K562 (cell line): ENCODE measurements around the gene CNKSR1. TPM values are rescaled to one million over a fixed set of nuclear protein-coding genes. Genes with fewer than 3 reads are reported as not detected.

Source experiments
- AFF1 ChIP-seq, 2 experiments: fragments of 450-650 bp; IDR thresholded peaks; 2 replicates each; pipeline ENCODE4 v1.6.1; 2018; ENCODE audit warnings: mild to moderate bottlenecking in 2 of 2, low read depth in 1 of 2; ENCODE audit not compliant: partially characterized antibody in 2 of 2
- BHLHE40 ChIP-seq: IDR thresholded peaks from 2 replicates; pipeline ENCODE4 v1.6.1; 2011; ENCODE audit warnings: low read length, improper control_type of control experiment
- CCNT2 ChIP-seq: IDR thresholded peaks from 2 replicates; pipeline ENCODE4 v1.6.1; 2011; ENCODE audit warnings: borderline replicate concordance, low read depth, mild to moderate bottlenecking, moderate library complexity, mixed read lengths, low read length; ENCODE audit not compliant: insufficient read length; ENCODE audit errors: extremely low read depth
- FIP1L1 ChIP-seq: fragments of 200-400 bp; formaldehyde crosslinking; IDR thresholded peaks from 2 replicates; pipeline ENCODE4 v1.6.1; 2018; ENCODE audit warnings: mild to moderate bottlenecking, low read depth, low read length; ENCODE audit not compliant: poor library complexity, severe bottlenecking
- FOXK1 ChIP-seq: sonication (generic); formaldehyde crosslinking; IDR thresholded peaks from 2 replicates; pipeline ENCODE4 v1.8.0; 2022; ENCODE audit warnings: missing genetic modification reagents, mild to moderate bottlenecking, borderline replicate concordance
- NBN ChIP-seq: fragments of 450-650 bp; IDR thresholded peaks from 2 replicates; pipeline ENCODE4 v1.6.1; 2016; ENCODE audit warnings: low read depth, mild to moderate bottlenecking
- POLR2AphosphoS2 ChIP-seq: IDR thresholded peaks from 2 replicates; pipeline ENCODE4 v1.6.1; 2012; ENCODE audit warnings: low read length, improper control_type of control experiment
- SP2 ChIP-seq: IDR thresholded peaks from 2 replicates; pipeline ENCODE4 v1.6.1; 2011; ENCODE audit warnings: mild to moderate bottlenecking, low read depth, low read length, moderate library complexity; ENCODE audit not compliant: poor library complexity, severe bottlenecking; ENCODE audit errors: extremely low read depth
- STAT6 ChIP-seq: sonication (generic); formaldehyde crosslinking; IDR thresholded peaks from 2 replicates; pipeline ENCODE4 v1.8.1; 2023; ENCODE audit warnings: mild to moderate bottlenecking, missing genetic modification reagents
- TBP ChIP-seq: optimal IDR thresholded peaks from 2 replicates; pipeline ENCODE3; 2011; ENCODE audit warnings: low read depth, low read length, improper control_type of control experiment
- TCF7L2 ChIP-seq: fragments of 150-350 bp; IDR thresholded peaks from 2 replicates; pipeline ENCODE4 v1.6.1; 2016; ENCODE audit warnings: low read depth, mild to moderate bottlenecking, low read length, moderate library complexity
- XRCC4 ChIP-seq: IDR thresholded peaks from one replicate; pipeline ENCODE4 v1.6.1; 2011; ENCODE audit not compliant: insufficient read depth, insufficient read length; ENCODE audit errors: extremely low read depth
- YY1 ChIP-seq, 3 experiments: IDR thresholded peaks; 2 replicates each; pipeline ENCODE4 v1.6.1; 2011; ENCODE audit warnings: low read length in 2 of 3, mild to moderate bottlenecking in 2 of 3, moderate library complexity in 2 of 3, borderline replicate concordance in 1 of 3, control low read depth in 1 of 3, low read depth in 1 of 3; ENCODE audit not compliant: insufficient read depth in 3 of 3, insufficient replicate concordance in 2 of 3, control insufficient read depth in 1 of 3, insufficient read length in 1 of 3; ENCODE audit errors: extremely low read depth in 1 of 3
- ZNF232 ChIP-seq: sonication (generic); formaldehyde crosslinking; IDR thresholded peaks from 2 replicates; pipeline ENCODE4 v1.8.0; 2022; ENCODE audit warnings: mild to moderate bottlenecking, missing genetic modification reagents
- polyA plus RNA-seq, 8 experiments: library from polyadenylated mRNA; depleted of rRNA in 4 of 8; stranded (reverse) in 5 of 8; unstranded in 3 of 8; fragments of >200 nt; fragmentation: Nextera tagmentation in 2 of 8; fragmentation: Illumina TruSeq in 1 of 8; extraction: Ambion mirVana in 2 of 8; extraction: Trizol in 1 of 8; gene quantifications; 2 replicates each; pipeline versions ENCODE4 v1.2.1 to v1.2.3, GENCODE V29; 2011 to 2014; ENCODE audit warnings: inconsistent platforms in 1 of 8, missing spikeins in 1 of 8
- total RNA-seq, 7 experiments: library from RNA; depleted of rRNA in 6 of 7; stranded (reverse); fragments of >200 nt in 6 of 7; fragmentation: Illumina TruSeq in 2 of 7; extraction: Trizol in 2 of 7; gene quantifications; 2 replicates each; pipeline versions ENCODE4 v1.2.1 to v1.2.3, GENCODE V29; 2011 to 2021; ENCODE audit warnings: low replicate concordance in 1 of 7
- TF ChIP-seq, protein P1 (sequence below): sonication (generic); formaldehyde crosslinking; IDR thresholded peaks from 2 replicates; pipeline ENCODE4 v1.8.0; 2022; ENCODE audit warnings: missing genetic modification reagents, mild to moderate bottlenecking, moderate library complexity, borderline replicate concordance

CNKSR1 gene
- total and polyA plus RNA-seq, 9 of the 15 experiments (the other 6 are each of a cell fraction or from before 2014, with no cell fraction given), result 0.03 to 2.8 (median 1.1) TPM

DNA sequence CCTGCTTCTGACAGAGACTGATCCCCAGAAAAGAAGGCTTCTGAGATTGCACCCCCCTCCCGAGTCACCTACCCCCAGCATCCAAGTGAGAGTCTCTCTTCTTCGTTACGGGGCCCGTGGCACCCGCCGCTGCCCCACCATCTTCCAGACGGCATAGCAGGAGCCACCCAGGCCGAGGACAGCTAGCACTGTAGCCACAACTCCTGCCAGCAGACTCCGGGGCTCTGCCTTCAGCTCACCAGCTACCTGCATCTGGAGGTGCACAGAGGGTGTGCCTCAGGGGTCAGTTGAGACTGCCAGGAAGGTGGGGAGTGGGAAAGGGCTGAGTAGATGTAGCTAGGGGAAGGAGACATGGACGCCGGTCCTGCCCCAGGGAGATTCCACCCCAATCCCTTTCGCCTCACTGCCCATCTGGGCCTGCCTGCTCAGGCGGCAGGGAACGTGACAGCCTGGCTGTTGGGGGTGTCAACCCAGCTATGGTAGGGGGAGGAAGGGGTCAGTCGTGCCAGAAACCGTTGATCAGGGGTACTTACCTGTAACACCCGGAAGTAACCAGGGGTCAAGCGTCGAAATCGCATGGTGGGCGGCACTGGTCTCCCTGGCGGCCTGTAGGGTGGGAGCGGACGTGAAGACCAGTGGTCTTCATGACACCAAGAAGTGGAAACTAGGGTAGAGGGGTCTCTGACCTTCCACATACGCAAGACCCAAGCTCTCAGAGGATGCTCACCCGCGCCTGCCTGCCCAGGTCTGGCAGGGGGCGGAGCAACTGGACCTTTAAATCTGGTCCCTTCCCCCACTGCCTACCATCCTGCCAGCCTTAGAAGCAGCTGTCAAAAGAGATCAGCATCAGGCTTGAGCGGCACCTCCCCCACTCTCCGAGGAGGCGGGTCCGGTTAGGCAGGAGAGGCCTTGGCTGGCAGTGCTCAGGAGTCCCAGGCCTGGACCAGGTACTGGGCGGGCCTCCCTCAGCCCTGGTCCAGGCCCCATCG is 5.9 kb upstream of the CNKSR1 start, which contains the start of gene ZNF593OS (continued):
- TF ChIP-seq FOXK1 (no peak), STAT6 (CRISPR knock-in tag) (peak; percentile 49; the same call in 1 of the 2 replicates), FIP1L1 (no peak), CCNT2 (no peak), TBP (no peak), ZNF232 (CRISPR knock-in tag) (no peak), BHLHE40 (no peak), XRCC4 (no peak), POLR2AphosphoS2 (no peak), AFF1 (IDR thresholded peaks at IDR 0.05; ENCODE audit: low read depth in 1 of 2, partially characterized antibody in 2 of 2) (no peak), YY1 (IDR thresholded peaks at IDR 0.05; ENCODE audit: borderline replicate concordance in 1 of 3, control insufficient read depth in 1 of 3, extremely low read depth in 1 of 3, insufficient read depth in 3 of 3, insufficient read length in 1 of 3, insufficient replicate concordance in 2 of 3, low read depth in 1 of 3, low read length in 2 of 3) (no peak), SP2 (no peak), TCF7L2 (no peak), NBN (no peak)
- TF ChIP-seq, protein P1, sequence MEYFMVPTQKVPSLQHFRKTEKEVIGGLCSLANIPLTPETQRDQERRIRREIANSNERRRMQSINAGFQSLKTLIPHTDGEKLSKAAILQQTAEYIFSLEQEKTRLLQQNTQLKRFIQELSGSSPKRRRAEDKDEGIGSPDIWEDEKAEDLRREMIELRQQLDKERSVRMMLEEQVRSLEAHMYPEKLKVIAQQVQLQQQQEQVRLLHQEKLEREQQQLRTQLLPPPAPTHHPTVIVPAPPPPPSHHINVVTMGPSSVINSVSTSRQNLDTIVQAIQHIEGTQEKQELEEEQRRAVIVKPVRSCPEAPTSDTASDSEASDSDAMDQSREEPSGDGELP (CRISPR knock-in tag), result peak; percentile 58; the same call in 1 of the 2 replicates
